Heart right ventricle (tissue), 16 donors: ENCODE data around the gene WWOX. TPM values are rescaled to one million over a fixed set of nuclear protein-coding genes. Genes with fewer than 3 reads are reported as not detected.
A peak's percentile ranks its signal among the peaks of the same experiment; 100 is the strongest.
"Not testable (repeated sequence)": the region's sequence is repeated elsewhere in the genome, so short reads cannot be mapped to it uniquely, and the experiment has no call there.

Source experiments
- ATAC-seq, 8 donors: fragments of 200-7000 bp; cut with Tn5 transposase; one replicate each; pipeline ENCODE4 v1.9.1; 2020; ENCODE audit warnings: mild to moderate bottlenecking in 8 of 8, moderate library complexity in 8 of 8, moderate number of reproducible peaks in 1 of 8
- DNase-seq, 2 donors: peaks; one replicate each; pipeline ENCODE4 v3.0.0-alpha.2; 2020
- H3K27ac ChIP-seq, 10 donors: fragments of 200-600 bp; sonication (generic) in 2 of 10; one replicate each; pipeline versions ENCODE4 v1.5.0 to v1.8.0; 2020 to 2022; ENCODE audit warnings: mild to moderate bottlenecking in 3 of 10
- H3K27me3 ChIP-seq, 7 donors: fragments of 200-600 bp; one replicate each; pipeline ENCODE4 v1.8.0; 2021 to 2022; ENCODE audit warnings: mild to moderate bottlenecking in 2 of 7
- H3K36me3 ChIP-seq, 9 donors: fragments of 200-600 bp; sonication (generic) in 1 of 9; one replicate each; pipeline versions ENCODE4 v1.5.0 to v1.8.0; 2020 to 2022; ENCODE audit warnings: mild to moderate bottlenecking in 2 of 9
- H3K4me1 ChIP-seq, 9 donors: fragments of 200-600 bp; sonication (generic) in 1 of 9; one replicate each; pipeline versions ENCODE4 v1.5.0 to v1.8.0; 2020 to 2022; ENCODE audit warnings: mild to moderate bottlenecking in 4 of 9
- H3K4me3 ChIP-seq, 10 donors: fragments of 200-600 bp; sonication (generic) in 2 of 10; one replicate each; pipeline versions ENCODE4 v1.5.0 to v1.8.0; 2020 to 2022; ENCODE audit warnings: mild to moderate bottlenecking in 7 of 10, moderate library complexity in 2 of 10
- H3K9me3 ChIP-seq, 11 donors: fragments of 200-600 bp in 10 of 11; sonication (generic) in 2 of 11; one replicate each; pipeline versions ENCODE4 v1.5.0 to v1.8.0; 2013 to 2022; ENCODE audit warnings: mild to moderate bottlenecking in 2 of 11, control low read depth in 1 of 11, moderate library complexity in 1 of 11
- CTCF ChIP-seq, 9 donors: fragments of 200-600 bp; sonication (generic) in 2 of 9; IDR thresholded peaks; one replicate each; pipeline versions ENCODE4 v1.5.0 to v1.8.0; 2021 to 2022; ENCODE audit warnings: antibody characterized with exemption in 9 of 9, mild to moderate bottlenecking in 5 of 9, moderate library complexity in 1 of 9
- WGBS, 2 donors: extraction: QIAGEN DNeasy Blood & Tissue Kit; methylation state at CpG; one replicate each; pipeline ENCODE4 v1.1.7; 2013; ENCODE audit warnings: inconsistent platforms in 1 of 2; 5-methylcytosine and 5-hydroxymethylcytosine counted together
- intact Hi-C, 10 donors: fragments of 100-400 bp; cut with DNase I; formaldehyde crosslinking; loops; one replicate each; pipeline versions ENCODE4 v1.11.1 to v1.14.2; 2022
- polyA plus RNA-seq, 2 donors: library from polyadenylated mRNA; stranded (reverse); fragments of 200-250 nt; gene quantifications; one replicate each; pipeline ENCODE4 v1.2.3, GENCODE V29; 2013
- total RNA-seq, 10 donors: library from RNA; stranded (reverse); fragmentation: NEBNext Ultra II Directional in 3 of 10; extraction: Animal tissue kit (Norgen Biotek cat#: 25700) in 3 of 10; gene quantifications; one replicate each; pipeline versions ENCODE4 v1.2.1 to v1.2.4, GENCODE V29; 2021 to 2023
- donor health status: Arrhythmogenic right ventricular cardiomyopathy.
- donor health status: ischemic (EF 13 %, LVEDD 7.1; RV severe dilation, severe dysfunction).
- donor health status: healthy with polysubstance abuse.
- donor health status: DM: no; HTN: yes; CAD: no.
- donor health status: DM: no; HTN: no; CAD: no.
- donor health status: ischemic (EF 25% LVEDD 6.9; RV normal size, moderate dysfunction).
- donor health status: ischemic (EF 25% LVEDD 5.7; RV mildly dilated, moderate dysfunction).
- donor health status: healthy.
- donor health status: DM: yes; HTN: yes; CAD: no.
- donor health status: Ischemic cardiomyopathy.
- donor health status: ischemic (EF 35%, LVEDD 5.7; RV mildly dilated, moderate dysfunction).
- donor health status: nonischemic (EF 11% LVEDD 7.7; RV severe dilation, severe dysfunction).
- donor health status: DM: yes; HTN: yes; CAD: no.
- donor health status: PGD.
- donor health status: ischemic (EF 29% LVEDD 5.4; RV normal size, mild dysfunction).
- donor health status: nonischemic (EF 23%, LVEDD 6.1; RV moderate dilation, normal function).

WWOX gene
- total and polyA plus RNA-seq, 12 donors = 4.9 to 15.0 (median 9.9) TPM

GRCh38 chr16:79248351-79248750 is 1148.9 kb downstream of the WWOX start:
- no peaks in the 10 kb centered on the region for H3K36me3 ChIP-seq
- no peak overlapping the region for H3K27ac ChIP-seq
- H3K9me3 ChIP-seq = peaks cover 0 to 5% (median 0%) of the 10 kb centered on the region in 11 donors
- H3K4me3 ChIP-seq = no peak overlapping the region
- intact Hi-C loops = no loop called here
- H3K27me3 ChIP-seq = no peaks in the 10 kb centered on the region
- peaks cover 0 to 8% (median 0%) of the 10 kb centered on the region in 9 donors for H3K4me1 ChIP-seq
- 91 to 93% methylated on average over 1 of the region's 1 CpG for WGBS, 2 donors
- no peak for ATAC-seq
- no peak for TF ChIP-seq CTCF (IDR thresholded peaks at IDR 0.05)
- DNase-seq = no peak

GRCh38 chr16:79250502-79251098 is 1151.1 kb downstream of the WWOX start:
- Histone ChIP-seq H3K4me3 (no peak overlapping the region), H3K9me3 (peaks cover 0 to 4% (median 0%) of the 10 kb centered on the region in 11 donors), H3K4me1 (peaks cover 0 to 8% (median 0%) of the 10 kb centered on the region in 9 donors), H3K27me3 (no peaks in the 10 kb centered on the region), H3K36me3 (no peaks in the 10 kb centered on the region), H3K27ac (no peak overlapping the region)
- ATAC-seq (peak in 1 of 8 donors; percentile 51), DNase-seq (no peak)
- WGBS, 2 donors = 59 to 63% methylated on average over 8 of the region's 8 CpGs
- TF ChIP-seq CTCF (IDR thresholded peaks at IDR 0.05) = no peak
- intact Hi-C loops = no loop called here

GRCh38 chr16:79253100-79253631 is 1153.7 kb downstream of the WWOX start:
- Histone ChIP-seq H3K36me3 (no peaks in the 10 kb centered on the region), H3K4me1 (peaks cover 0 to 8% (median 0%) of the 10 kb centered on the region in 9 donors), H3K4me3 (no peak overlapping the region), H3K27ac (no peak overlapping the region), H3K27me3 (peaks cover 0 to 3% (median 0%) of the 10 kb centered on the region in 7 donors), H3K9me3 (no peaks in the 10 kb centered on the region)
- ATAC-seq (no peak), DNase-seq (no peak)
- 57 to 76% methylated on average over 9 of the region's 9 CpGs for WGBS, 2 donors
- intact Hi-C loops = no loop called here
- TF ChIP-seq CTCF (IDR thresholded peaks at IDR 0.05) = no peak

GRCh38 chr16:79257953-79258490 is 1158.6 kb downstream of the WWOX start:
- DNase-seq = no peak
- no peak for ATAC-seq
- no peak overlapping the region for H3K27ac ChIP-seq
- H3K36me3 ChIP-seq = no peaks in the 10 kb centered on the region
- WGBS, 2 donors = 63 to 71% methylated on average over 10 of the region's 10 CpGs
- intact Hi-C loops = no loop called here
- peaks cover 3 to 18% (median 13%) of the 10 kb centered on the region in 9 donors for H3K4me1 ChIP-seq
- H3K9me3 ChIP-seq = no peaks in the 10 kb centered on the region
- no peak for TF ChIP-seq CTCF (IDR thresholded peaks at IDR 0.05)
- peaks cover 0 to 8% (median 0%) of the 10 kb centered on the region in 7 donors for H3K27me3 ChIP-seq
- H3K4me3 ChIP-seq = no peak overlapping the region

- not testable (repeated sequence) for H3K36me3 ChIP-seq, DNase-seq, ATAC-seq, H3K27me3 ChIP-seq, H3K27ac ChIP-seq, H3K4me3 ChIP-seq, H3K9me3 ChIP-seq
- intact Hi-C loops = loop anchor here in 3 of 10 donors (5.0 to 10.0 kb wide), 3 partner anchors 334 to 756 kb away; partner anchors contain the start of gene MAF (in 2 of the 3)
- peaks cover 3 to 42% (median 13%) of the 10 kb centered on the region in 9 donors for H3K4me1 ChIP-seq
- 94% methylated on average over 4 of the region's 4 CpGs for WGBS, 2 donors
Measured at GRCh38 chr16:79260890-79261289, 1161.4 kb downstream of the WWOX start.
